ENCODE data around the gene SCYL3. TPM values are rescaled to one million over a fixed set of nuclear protein-coding genes. Genes with fewer than 3 reads are reported as not detected.
A peak's percentile ranks its signal among the peaks of the same experiment; 100 is the strongest.

SCYL3 gene
- total RNA-seq, 6 experiments from 2014 or later = 4.4 to 5.2 (median 4.7) TPM

DNA sequence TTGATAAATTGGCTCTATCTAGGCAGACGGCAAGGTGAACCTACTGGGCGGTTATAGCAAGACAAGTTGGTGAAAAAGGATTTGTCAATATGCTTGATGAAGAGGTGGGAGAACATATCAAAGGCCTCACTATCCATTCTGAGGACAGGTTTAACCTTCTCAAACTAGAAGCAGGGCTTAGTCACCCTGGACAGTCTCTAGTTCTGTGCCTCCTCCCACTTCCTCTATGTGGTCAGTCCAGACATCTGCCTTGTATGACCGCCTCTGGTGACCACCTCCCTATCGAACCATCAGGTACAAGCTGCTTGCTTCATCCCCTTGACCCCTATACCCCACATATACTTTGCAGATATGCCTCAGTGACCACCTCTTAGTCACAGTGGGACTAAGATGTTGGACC, 2.3 kb upstream of the SCYL3 start:
- Mint-ChIP-seq H3K36me3 (ENCODE audit: low read depth) (no peaks in the 10 kb centered on the region), H3K9me3 (no peaks in the 10 kb centered on the region), H3K4me3 (no peak overlapping the region), H3K27me3 (ENCODE audit: insufficient read depth) (peaks cover 10% of the 10 kb centered on the region), H3K27ac (no peak overlapping the region), H3K4me1 (ENCODE audit: low read depth) (peaks cover 26% of the 10 kb centered on the region)
- TF ChIP-seq, protein P1, sequence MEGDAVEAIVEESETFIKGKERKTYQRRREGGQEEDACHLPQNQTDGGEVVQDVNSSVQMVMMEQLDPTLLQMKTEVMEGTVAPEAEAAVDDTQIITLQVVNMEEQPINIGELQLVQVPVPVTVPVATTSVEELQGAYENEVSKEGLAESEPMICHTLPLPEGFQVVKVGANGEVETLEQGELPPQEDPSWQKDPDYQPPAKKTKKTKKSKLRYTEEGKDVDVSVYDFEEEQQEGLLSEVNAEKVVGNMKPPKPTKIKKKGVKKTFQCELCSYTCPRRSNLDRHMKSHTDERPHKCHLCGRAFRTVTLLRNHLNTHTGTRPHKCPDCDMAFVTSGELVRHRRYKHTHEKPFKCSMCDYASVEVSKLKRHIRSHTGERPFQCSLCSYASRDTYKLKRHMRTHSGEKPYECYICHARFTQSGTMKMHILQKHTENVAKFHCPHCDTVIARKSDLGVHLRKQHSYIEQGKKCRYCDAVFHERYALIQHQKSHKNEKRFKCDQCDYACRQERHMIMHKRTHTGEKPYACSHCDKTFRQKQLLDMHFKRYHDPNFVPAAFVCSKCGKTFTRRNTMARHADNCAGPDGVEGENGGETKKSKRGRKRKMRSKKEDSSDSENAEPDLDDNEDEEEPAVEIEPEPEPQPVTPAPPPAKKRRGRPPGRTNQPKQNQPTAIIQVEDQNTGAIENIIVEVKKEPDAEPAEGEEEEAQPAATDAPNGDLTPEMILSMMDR (IDR thresholded peaks at IDR 0.05) = no peak
- DNase-seq = no peak

DNA sequence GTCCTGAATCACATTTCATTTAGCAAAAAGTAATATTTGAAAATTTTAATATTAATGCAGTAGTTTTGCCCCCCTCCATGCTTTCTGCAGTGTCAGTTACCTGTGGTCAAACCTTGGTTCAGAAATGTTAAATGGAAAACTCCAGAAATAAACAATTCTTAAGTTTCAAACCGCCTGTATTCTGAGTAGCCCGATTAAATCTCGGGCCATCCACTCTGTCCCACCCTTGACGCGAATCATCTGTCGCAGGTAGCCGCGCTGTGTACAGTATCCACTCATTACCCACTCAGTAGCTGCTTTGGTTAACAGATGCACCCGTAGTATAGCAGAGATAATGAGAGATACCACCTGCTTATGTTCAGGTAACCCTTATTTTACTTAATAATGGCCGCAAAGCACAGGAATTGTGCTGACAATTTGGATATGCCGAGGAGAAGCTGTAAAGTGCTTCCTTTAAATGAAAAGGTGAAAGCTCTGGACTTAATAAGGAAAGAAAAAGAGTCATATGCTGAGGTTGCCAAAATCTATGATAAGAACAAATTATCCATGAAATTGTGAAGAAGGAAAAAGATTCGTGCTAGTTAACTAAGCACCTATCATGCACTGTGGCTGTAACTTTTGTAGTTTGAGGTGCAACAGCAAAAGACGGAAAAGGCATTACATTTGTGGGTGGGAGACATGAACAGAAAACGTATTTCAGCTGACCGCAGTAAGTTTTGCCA, 889 bp upstream of the SCYL3 start:
- H3K36me3 Mint-ChIP-seq (ENCODE audit: low read depth) = no peaks in the 10 kb centered on the region
- TF ChIP-seq, protein P1 (IDR thresholded peaks at IDR 0.05) = no peak
- peak overlapping the region; percentile 87 for H3K4me3 Mint-ChIP-seq
- H3K4me1 Mint-ChIP-seq (ENCODE audit: low read depth) = peaks cover 33% of the 10 kb centered on the region
- H3K9me3 Mint-ChIP-seq = no peaks in the 10 kb centered on the region
- peaks cover 10% of the 10 kb centered on the region for H3K27me3 Mint-ChIP-seq (ENCODE audit: insufficient read depth)
- DNase-seq = no peak
- peak overlapping the region; percentile 99 for H3K27ac Mint-ChIP-seq

DNA sequence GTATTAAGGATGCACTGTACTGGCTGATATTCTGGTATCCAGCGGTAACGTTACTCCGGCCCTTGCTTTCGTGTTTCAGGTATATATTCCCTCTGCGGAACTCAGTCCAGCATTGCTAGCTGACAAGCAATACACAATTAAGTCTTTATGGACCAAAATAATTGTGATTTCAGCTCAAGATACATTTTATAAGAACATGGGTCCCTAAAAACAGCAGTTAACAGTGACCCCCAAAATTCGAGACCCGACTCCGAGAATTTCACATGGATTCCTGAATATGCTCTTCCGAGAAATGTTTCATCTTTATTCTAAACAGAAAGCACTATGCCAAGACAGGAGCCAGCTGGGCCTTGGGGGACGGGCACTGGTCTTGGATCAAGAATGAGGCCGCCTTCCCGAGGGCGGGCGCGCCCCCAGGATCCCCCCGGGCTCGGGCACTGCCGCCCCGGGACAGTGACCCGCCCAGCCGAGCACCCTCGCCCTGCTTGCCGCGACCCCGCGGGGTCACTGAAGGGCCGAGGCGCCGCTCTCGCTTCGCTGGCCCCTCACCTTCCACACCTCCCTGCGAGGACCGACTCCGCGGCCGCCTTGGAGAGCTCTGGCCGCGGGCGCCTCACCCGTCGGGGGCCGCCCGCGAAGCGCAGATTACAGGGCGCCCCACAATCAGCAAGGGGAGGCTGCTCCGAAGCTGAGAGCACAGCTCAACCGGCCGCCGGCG, 610 bp downstream of the SCYL3 start:
- TF ChIP-seq, protein P1 (IDR thresholded peaks at IDR 0.05) = no peak
- Mint-ChIP-seq H3K4me3 (peak overlapping the region; percentile 87), H3K27me3 (ENCODE audit: insufficient read depth) (peaks cover 8% of the 10 kb centered on the region), H3K36me3 (ENCODE audit: low read depth) (no peaks in the 10 kb centered on the region), H3K27ac (peak overlapping the region; percentile 82), H3K4me1 (ENCODE audit: low read depth) (peaks cover 37% of the 10 kb centered on the region), H3K9me3 (no peaks in the 10 kb centered on the region)
- no peak for DNase-seq

DNA sequence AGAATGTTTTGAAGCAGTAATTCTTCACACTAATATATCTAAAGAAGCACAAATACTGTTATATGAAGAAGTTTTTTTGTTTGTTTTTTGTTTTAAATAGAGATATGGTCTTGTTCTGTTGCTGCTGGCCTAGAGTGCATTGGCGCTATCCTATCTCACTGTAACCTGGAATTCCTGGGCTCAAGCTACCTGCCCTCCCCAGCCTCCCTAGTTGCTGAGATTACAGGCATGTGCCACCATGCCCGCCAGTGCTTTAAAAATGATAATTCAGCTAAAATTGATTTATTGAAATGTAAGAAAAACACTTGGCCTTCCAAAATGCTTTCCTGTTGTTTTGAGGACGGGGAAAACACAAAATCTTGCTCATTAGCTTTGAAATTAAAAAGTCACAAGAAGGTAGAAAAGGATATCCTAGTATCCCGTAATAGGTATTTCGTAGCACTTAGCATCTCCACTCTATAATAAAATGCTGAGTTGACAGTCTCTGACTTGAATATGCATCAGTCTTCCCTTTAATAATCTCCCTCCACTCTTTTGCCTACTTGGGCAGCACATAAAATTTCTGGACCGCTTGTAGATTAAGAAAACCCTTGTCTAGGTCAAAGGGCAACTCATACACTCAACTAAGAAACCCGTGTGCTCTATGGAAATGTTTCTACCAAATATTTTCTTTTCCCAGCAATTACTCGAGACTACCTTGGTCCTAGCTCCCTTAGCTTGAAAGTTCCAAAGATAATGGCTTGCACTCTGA, 1.3 kb downstream of the SCYL3 start:
- H3K9me3 Mint-ChIP-seq = no peaks in the 10 kb centered on the region
- H3K4me1 Mint-ChIP-seq (ENCODE audit: low read depth) = peaks cover 41% of the 10 kb centered on the region
- peak overlapping the region; percentile 82 for H3K27ac Mint-ChIP-seq
- no peaks in the 10 kb centered on the region for H3K36me3 Mint-ChIP-seq (ENCODE audit: low read depth)
- TF ChIP-seq, protein P1 (IDR thresholded peaks at IDR 0.05) = no peak
- peak overlapping the region; percentile 87 for H3K4me3 Mint-ChIP-seq
- DNase-seq = no peak
- H3K27me3 Mint-ChIP-seq (ENCODE audit: insufficient read depth) = peaks cover 7% of the 10 kb centered on the region

DNA sequence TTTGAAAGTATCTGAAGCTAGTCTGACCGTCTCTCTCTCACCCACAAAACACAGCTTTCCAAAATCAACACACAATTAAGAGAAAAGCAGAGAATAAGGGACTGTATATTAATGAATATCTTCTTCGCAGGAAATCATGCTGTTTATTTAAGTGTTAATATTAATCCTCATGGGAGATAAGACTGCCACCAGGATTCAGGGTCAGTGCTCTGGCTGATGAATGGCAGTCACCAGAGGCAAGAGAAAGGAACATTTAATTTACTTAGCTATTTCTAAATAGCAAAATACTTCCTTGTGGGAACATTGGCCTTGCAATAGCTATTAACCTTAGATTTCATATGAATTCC, 2.2 kb downstream of the SCYL3 start:
- H3K9me3 Mint-ChIP-seq = no peaks in the 10 kb centered on the region
- peak overlapping the region; percentile 69 for H3K27ac Mint-ChIP-seq
- peaks cover 49% of the 10 kb centered on the region for H3K4me1 Mint-ChIP-seq (ENCODE audit: low read depth)
- peak overlapping the region; percentile 21 for H3K4me3 Mint-ChIP-seq
- H3K36me3 Mint-ChIP-seq (ENCODE audit: low read depth) = peaks cover 3% of the 10 kb centered on the region; the same call in 1 of the 2 replicates
- H3K27me3 Mint-ChIP-seq (ENCODE audit: insufficient read depth) = peaks cover 5% of the 10 kb centered on the region
- DNase-seq = no peak
- TF ChIP-seq, protein P1 (IDR thresholded peaks at IDR 0.05) = no peak

Data from HFFc6 (cell line).